HAP-1 (cell line): ENCODE data around the gene PCGF6.
"Not testable (repeated sequence)": the region's sequence is repeated elsewhere in the genome, so short reads cannot be mapped to it uniquely, and the experiment has no call there.

Source experiments
- DNase-seq, 2 experiments: peaks; one replicate each; pipeline ENCODE4 v3.0.0-alpha.2; 2016 to 2020; ENCODE audit warnings: low spot score in 2 of 2
- H3K27me3 ChIP-seq: fragments of 250-450 bp; sonication (Bioruptor Pico); 2 replicates; pipeline ENCODE4 v1.5.1; 2020; ENCODE audit warnings: low read depth, mild to moderate bottlenecking, moderate library complexity
- H3K36me3 ChIP-seq: fragments of 250-450 bp; sonication (Bioruptor Pico); replicated peaks from 2 replicates; pipeline ENCODE4 v1.5.1; 2020; ENCODE audit warnings: mild to moderate bottlenecking
- H3K4me1 ChIP-seq: fragments of 250-450 bp; sonication (Bioruptor Pico); 2 replicates; pipeline ENCODE4 v1.5.1; 2020; ENCODE audit warnings: mild to moderate bottlenecking
- H3K4me3 ChIP-seq: fragments of 250-450 bp; sonication (Bioruptor Pico); 2 replicates; pipeline ENCODE4 v1.5.1; 2020; ENCODE audit warnings: mild to moderate bottlenecking, moderate library complexity
- H3K9me3 ChIP-seq: fragments of 250-450 bp; sonication (Bioruptor Pico); 2 replicates; pipeline ENCODE4 v1.5.1; 2020; ENCODE audit warnings: mild to moderate bottlenecking, moderate library complexity
- in situ Hi-C: fragments of 300-500 bp; cut with MboI; formaldehyde crosslinking; loops from 3 replicates; pipeline ENCODE4 v1.14.3; 2020; ENCODE audit warnings: low sequenced_read_pairs, inconsistent platforms, mixed read lengths

PCGF6 gene

GRCh38 chr10:103355906-103356599 lies 5.1 kb upstream of the PCGF6 start:
- Histone ChIP-seq H3K27me3 (no peaks in the 10 kb centered on the region), H3K36me3 (no peaks in the 10 kb centered on the region), H3K4me1 (peaks cover 10% of the 10 kb centered on the region), H3K9me3 (no peaks in the 10 kb centered on the region), H3K4me3 (no peak overlapping the region)
- no peak for DNase-seq
- in situ Hi-C loops: no loop called here

- H3K4me3 ChIP-seq, H3K9me3 ChIP-seq, H3K36me3 ChIP-seq, H3K27me3 ChIP-seq, in situ Hi-C loops, H3K4me1 ChIP-seq: not testable (repeated sequence)
- DNase-seq: peak in 1 of 2 experiments; percentile 40
Observed at GRCh38 chr10:103354567-103354966, 3.6 kb upstream of the PCGF6 start.

- no peak overlapping the region for H3K4me3 ChIP-seq
- DNase-seq: no peak
- in situ Hi-C loops: no loop called here
- peaks cover 10% of the 10 kb centered on the region for H3K4me1 ChIP-seq
- no peaks in the 10 kb centered on the region for H3K27me3 ChIP-seq
- H3K36me3 ChIP-seq: peaks cover 9% of the 10 kb centered on the region
- no peaks in the 10 kb centered on the region for H3K9me3 ChIP-seq
Observed at GRCh38 chr10:103353281-103353680, 2.3 kb upstream of the PCGF6 start.

- in situ Hi-C loops: no loop called here
- H3K4me3 ChIP-seq: peak overlapping the region; percentile 70
- DNase-seq: no peak
Observed at GRCh38 chr10:103350175-103350516, 794 bp downstream of the PCGF6 start.

GRCh38 chr10:103336370-103336769 lies 14.6 kb downstream of the PCGF6 start:
- in situ Hi-C loops: no loop called here
- Histone ChIP-seq H3K4me1 (0 out of 2 replicates have a peak, but pooled peaks cover 3% of the 10 kb centered on the region), H3K36me3 (peaks cover 56% of the 10 kb centered on the region), H3K4me3 (no peak overlapping the region), H3K27me3 (no peaks in the 10 kb centered on the region), H3K9me3 (no peaks in the 10 kb centered on the region)
- DNase-seq: no peak

More at GRCh38 chr10:103350175-103350516, 794 bp downstream of the PCGF6 start:
- Histone ChIP-seq H3K9me3 (no peaks in the 10 kb centered on the region), H3K4me1 (peaks cover 10% of the 10 kb centered on the region), H3K27me3 (no peaks in the 10 kb centered on the region; the same call in 1 of the 2 replicates), H3K36me3 (peaks cover 41% of the 10 kb centered on the region)

GRCh38 chr10:103334567-103334966 lies 16.4 kb downstream of the PCGF6 start:
- Histone ChIP-seq H3K9me3 (no peaks in the 10 kb centered on the region), H3K4me3 (no peak overlapping the region), H3K4me1 (0 out of 2 replicates have a peak, but pooled peaks cover 3% of the 10 kb centered on the region), H3K27me3 (no peaks in the 10 kb centered on the region), H3K36me3 (peaks cover 66% of the 10 kb centered on the region)
- in situ Hi-C loops: no loop called here
- DNase-seq: no peak

GRCh38 chr10:103333934-103334520 lies 16.9 kb downstream of the PCGF6 start:
- Histone ChIP-seq H3K4me1 (0 out of 2 replicates have a peak, but pooled peaks cover 3% of the 10 kb centered on the region), H3K27me3 (no peaks in the 10 kb centered on the region), H3K36me3 (peaks cover 61% of the 10 kb centered on the region), H3K9me3 (no peaks in the 10 kb centered on the region), H3K4me3 (no peak overlapping the region)
- peak in 1 of 2 experiments; percentile 42 for DNase-seq
- in situ Hi-C loops: no loop called here

- Histone ChIP-seq H3K9me3 (no peaks in the 10 kb centered on the region), H3K4me1 (no peaks in the 10 kb centered on the region), H3K4me3 (no peak overlapping the region), H3K27me3 (no peaks in the 10 kb centered on the region), H3K36me3 (peaks cover 78% of the 10 kb centered on the region)
- in situ Hi-C loops: no loop called here
- no peak for DNase-seq
Observed at GRCh38 chr10:103327906-103328305, 23.0 kb downstream of the PCGF6 start.

GRCh38 chr10:103316087-103316486 lies 34.9 kb downstream of the PCGF6 start:
- no peaks in the 10 kb centered on the region for H3K27me3 ChIP-seq
- H3K4me1 ChIP-seq: no peaks in the 10 kb centered on the region
- in situ Hi-C loops: no loop called here
- no peak overlapping the region for H3K4me3 ChIP-seq
- DNase-seq: no peak
- H3K36me3 ChIP-seq: peaks cover 53% of the 10 kb centered on the region
- H3K9me3 ChIP-seq: no peaks in the 10 kb centered on the region

- peak in 1 of 2 experiments; percentile 20 for DNase-seq
- H3K36me3 ChIP-seq: peaks cover 59% of the 10 kb centered on the region
Observed at GRCh38 chr10:103310197-103310596, 40.7 kb downstream of the PCGF6 start.

GRCh38 chr10:103307594-103307993 lies 43.3 kb downstream of the PCGF6 start:
- in situ Hi-C loops: no loop called here
- Histone ChIP-seq H3K9me3 (no peaks in the 10 kb centered on the region), H3K36me3 (peaks cover 49% of the 10 kb centered on the region), H3K27me3 (no peaks in the 10 kb centered on the region), H3K4me3 (no peak overlapping the region), H3K4me1 (peaks cover 5% of the 10 kb centered on the region)
- no peak for DNase-seq

More at GRCh38 chr10:103310197-103310596, 40.7 kb downstream of the PCGF6 start:
- Histone ChIP-seq H3K4me3 (no peak overlapping the region), H3K9me3 (no peaks in the 10 kb centered on the region), H3K27me3 (no peaks in the 10 kb centered on the region), H3K4me1 (peaks cover 5% of the 10 kb centered on the region)
- in situ Hi-C loops: no loop called here

- in situ Hi-C loops: no loop called here
- Histone ChIP-seq H3K36me3 (no peaks in the 10 kb centered on the region), H3K9me3 (no peaks in the 10 kb centered on the region), H3K4me3 (no peak overlapping the region), H3K4me1 (no peaks in the 10 kb centered on the region), H3K27me3 (no peaks in the 10 kb centered on the region)
- DNase-seq: no peak
Observed at GRCh38 chr10:103295374-103296015, 55.4 kb downstream of the PCGF6 start.

- H3K27me3 ChIP-seq: no peaks in the 10 kb centered on the region
- in situ Hi-C loops: no loop called here
- no peak for DNase-seq
- no peaks in the 10 kb centered on the region for H3K36me3 ChIP-seq
- H3K9me3 ChIP-seq: no peaks in the 10 kb centered on the region
- H3K4me1 ChIP-seq: no peaks in the 10 kb centered on the region
- H3K4me3 ChIP-seq: no peak overlapping the region
Observed at GRCh38 chr10:103291588-103291987, 59.4 kb downstream of the PCGF6 start.

GRCh38 chr10:103287992-103288391 lies 62.9 kb downstream of the PCGF6 start:
- Histone ChIP-seq H3K4me3 (no peak overlapping the region), H3K9me3 (no peaks in the 10 kb centered on the region), H3K4me1 (no peaks in the 10 kb centered on the region), H3K27me3 (no peaks in the 10 kb centered on the region), H3K36me3 (no peaks in the 10 kb centered on the region)
- DNase-seq: no peak
- in situ Hi-C loops: no loop called here
